HCT116 (cell line): ENCODE results near the gene RALGPS1. TPM values are rescaled to one million over a fixed set of nuclear protein-coding genes. Genes with fewer than 3 reads are reported as not detected.

ENCODE experiments used
- ATAC-seq: fragments of 200-7000 bp; cut with Tn5 transposase; 2 replicates; pipeline ENCODE4 v1.9.1; 2020; ENCODE audit warnings: mild to moderate bottlenecking, moderate library complexity
- BruUV-seq: library from RNA; stranded (reverse); fragments of 400-500 nt; replicated peaks from 2 replicates; lab custom pipeline; 2021; lab: Mats Ljungman, UMichigan
- CTCF ChIA-PET: fragments of 300-600 bp; sonication (Branson Sonifier 250); formaldehyde crosslinking; loops from one replicate; lab custom pipeline; 2021; ENCODE audit warnings: antibody characterized with exemption; lab: Charles Lee
- POLR2A ChIA-PET: fragments of 300-600, 350-600 bp; sonication (Branson Sonifier 250); formaldehyde crosslinking; loops from one replicate; lab custom pipeline; 2021; ENCODE audit warnings: antibody characterized with exemption; lab: Charles Lee
- RAD21 ChIA-PET, 2 experiments: fragments of 300-600 bp; sonication (Branson Sonifier 250); formaldehyde crosslinking; loops; one replicate each; lab custom pipeline; 2023; ENCODE audit warnings: low total read pairs in 2 of 2; ENCODE audit not compliant: uncharacterized antibody in 2 of 2, unreplicated experiment in 2 of 2, low non-redundant PET in 1 of 2; lab: Charles Lee
- DNase-seq: peaks from one replicate; pipeline ENCODE4 v3.0.0-alpha.2; 2010; ENCODE audit warnings: low read depth, low spot score
- H2AFZ ChIP-seq: fragments of 200-600 bp; shearing (Covaris generic), sonication (generic); 2 replicates; pipeline ENCODE4 v1.6.1; 2017; ENCODE audit warnings: low read depth, mixed run types, mixed read lengths, antibody characterized with exemption, low read length; ENCODE audit not compliant: poor library complexity, severe bottlenecking
- H3K27ac ChIP-seq: 2 replicates; pipeline ENCODE4 v1.5.1; 2012; ENCODE audit warnings: low read depth, low read length
- H3K27me3 ChIP-seq: fragments of 200-600 bp; sonication (generic); 2 replicates; pipeline ENCODE4 v1.6.1; 2016; ENCODE audit warnings: mixed run types, low read length, mixed read lengths; ENCODE audit not compliant: insufficient read depth
- H3K36me3 ChIP-seq, 2 experiments: fragments of 200-500 bp in 1 of 2; fragments of 200-600 bp in 1 of 2; sonication (Bioruptor generic) in 1 of 2; sonication (generic) in 1 of 2; 2 replicates each; pipeline versions ENCODE4 v1.5.1 to v1.6.1; 2014 to 2016; ENCODE audit warnings: low read length in 2 of 2, inconsistent platforms in 1 of 2, mixed read lengths in 1 of 2, mixed run types in 1 of 2; ENCODE audit not compliant: insufficient read depth in 2 of 2, control insufficient read depth in 1 of 2
- H3K4me1 ChIP-seq, 2 experiments: fragments of 200-600 bp in 1 of 2; sonication (generic) in 1 of 2; 2 replicates each; pipeline versions ENCODE4 v1.5.1 to v1.6.1; 2012 to 2017; ENCODE audit warnings: low read length in 2 of 2, inconsistent platforms in 1 of 2, mild to moderate bottlenecking in 1 of 2, mixed read lengths in 1 of 2, mixed run types in 1 of 2, moderate library complexity in 1 of 2; ENCODE audit not compliant: insufficient read depth in 2 of 2, control insufficient read depth in 1 of 2
- H3K4me2 ChIP-seq: fragments of 200-600 bp; sonication (generic); 2 replicates; pipeline ENCODE4 v1.6.1; 2017; ENCODE audit warnings: mixed run types, low read length, mixed read lengths
- H3K4me3 ChIP-seq, 2 experiments: fragments of 200-600 bp in 1 of 2; sonication (generic) in 1 of 2; replicated peaks in 1 of 2; 2 replicates each; pipeline ENCODE4 v1.5.1; 2011 to 2016; ENCODE audit warnings: low read length in 2 of 2, control low read depth in 1 of 2, low read depth in 1 of 2, mild to moderate bottlenecking in 1 of 2, mixed read lengths in 1 of 2, mixed run types in 1 of 2
- H3K79me2 ChIP-seq: fragments of 200-600 bp; sonication (generic); 2 replicates; pipeline ENCODE4 v1.6.1; 2017; ENCODE audit warnings: mild to moderate bottlenecking, mixed run types, low read length, moderate library complexity, mixed read lengths; ENCODE audit not compliant: insufficient read depth
- H3K9ac ChIP-seq: fragments of 200-600 bp; sonication (generic); 2 replicates; pipeline ENCODE4 v1.6.1; 2016; ENCODE audit warnings: low read length, mixed read lengths
- H3K9me2 ChIP-seq: fragments of 200-600 bp; sonication (generic), shearing (Covaris generic); 2 replicates; pipeline ENCODE4 v1.6.1; 2017; ENCODE audit warnings: mixed run types, mild to moderate bottlenecking, moderate library complexity; ENCODE audit not compliant: insufficient read depth
- H3K9me3 ChIP-seq, 2 experiments: fragments of 200-500 bp in 1 of 2; fragments of 200-600 bp in 1 of 2; sonication (Bioruptor generic) in 1 of 2; sonication (generic) in 1 of 2; 2 replicates each; pipeline ENCODE4 v1.6.1; 2014 to 2017; ENCODE audit warnings: low read length in 2 of 2, mixed read lengths in 2 of 2, inconsistent platforms in 1 of 2, low read depth in 1 of 2, mild to moderate bottlenecking in 1 of 2, mixed run types in 1 of 2, moderate library complexity in 1 of 2; ENCODE audit not compliant: control insufficient read depth in 1 of 2, insufficient read depth in 1 of 2
- H4K20me1 ChIP-seq: fragments of 200-600 bp; sonication (generic), shearing (Covaris generic); 2 replicates; pipeline ENCODE4 v1.6.1; 2017; ENCODE audit warnings: mixed run types, mild to moderate bottlenecking, moderate library complexity; ENCODE audit not compliant: insufficient read depth
- CBX3 ChIP-seq: IDR thresholded peaks from 2 replicates; pipeline ENCODE4 v1.6.1; 2012; ENCODE audit warnings: low read depth
- CEBPB ChIP-seq: IDR thresholded peaks from 2 replicates; pipeline ENCODE4 v1.6.1; 2012; ENCODE audit warnings: low read depth
- CTCF ChIP-seq, 3 experiments: fragments of 200-600 bp in 1 of 3; sonication (generic) in 1 of 3; IDR thresholded peaks in 2 of 3; conservative IDR thresholded peaks in 1 of 3; 2 replicates each; pipeline ENCODE4 v1.5.1; 2012 to 2017; ENCODE audit warnings: low read depth in 2 of 3, low read length in 2 of 3, antibody characterized with exemption in 1 of 3, borderline replicate concordance in 1 of 3, control low read depth in 1 of 3, mild to moderate bottlenecking in 1 of 3, mixed read lengths in 1 of 3, mixed run types in 1 of 3, moderate library complexity in 1 of 3; ENCODE audit not compliant: insufficient read depth in 1 of 3
- EGR1 ChIP-seq: IDR thresholded peaks from 2 replicates; pipeline ENCODE4 v1.6.1; 2012; ENCODE audit warnings: low read depth
- ELF1 ChIP-seq: IDR thresholded peaks from 2 replicates; pipeline ENCODE4 v1.6.1; 2012; ENCODE audit warnings: low read depth, borderline replicate concordance
- EZH2 ChIP-seq: fragments of 200-600 bp; sonication (generic); IDR thresholded peaks from 2 replicates; pipeline ENCODE4 v1.6.1; 2017; ENCODE audit warnings: antibody characterized with exemption, mixed run types
- EZH2phosphoT487 ChIP-seq: fragments of 200-600 bp; IDR thresholded peaks from 2 replicates; pipeline ENCODE4 v1.6.1; 2018; ENCODE audit warnings: antibody characterized with exemption, borderline replicate concordance
- FOSL1 ChIP-seq: IDR thresholded peaks from 2 replicates; pipeline ENCODE4 v1.6.1; 2012; ENCODE audit warnings: low read depth
- JUND ChIP-seq: IDR thresholded peaks from 2 replicates; pipeline ENCODE4 v1.6.1; 2012
- MAX ChIP-seq: IDR thresholded peaks from 2 replicates; pipeline ENCODE4 v1.6.1; 2012
- POLR2A ChIP-seq: IDR thresholded peaks from 2 replicates; pipeline ENCODE4 v1.7.0; 2011; ENCODE audit warnings: borderline replicate concordance; ENCODE audit not compliant: insufficient read depth, insufficient read length; ENCODE audit errors: extremely low read depth
- SIN3A ChIP-seq: IDR thresholded peaks from 2 replicates; pipeline ENCODE4 v1.6.1; 2012; ENCODE audit warnings: low read depth
- SP1 ChIP-seq: IDR thresholded peaks from 2 replicates; pipeline ENCODE4 v1.6.1; 2012; ENCODE audit warnings: low read depth
- SRF ChIP-seq: IDR thresholded peaks from 2 replicates; pipeline ENCODE4 v1.6.1; 2012; ENCODE audit warnings: low read depth
- TCF7L2 ChIP-seq: IDR thresholded peaks from 2 replicates; pipeline ENCODE4 v1.7.0; 2011; ENCODE audit warnings: borderline replicate concordance, inconsistent platforms; ENCODE audit not compliant: insufficient read depth, insufficient read length; ENCODE audit errors: extremely low read depth
- YY1 ChIP-seq: IDR thresholded peaks from 2 replicates; pipeline ENCODE4 v1.6.1; 2011; ENCODE audit warnings: low read length, low read depth, moderate library complexity, mild to moderate bottlenecking; ENCODE audit not compliant: insufficient replicate concordance; ENCODE audit errors: extremely low read depth
- ZFX ChIP-seq: fragments of 450-650 bp; IDR thresholded peaks from 2 replicates; pipeline ENCODE4 v1.6.1; 2017
- intact Hi-C: fragments of 100-400 bp; cut with micrococcal nuclease; formaldehyde crosslinking; loops from 2 replicates; pipeline ENCODE4 v1.10.0; 2022
- total RNA-seq: library from RNA; stranded (reverse); gene quantifications from one replicate; pipeline ENCODE4 v1.2.1, GENCODE V29; 2021; ENCODE audit not compliant: unreplicated experiment
- TF ChIP-seq, protein P1 (sequence below): IDR thresholded peaks from 2 replicates; pipeline ENCODE4 v1.6.1; 2012

RALGPS1 gene
- total RNA-seq, 1 experiment from 2014 or later, result 7.6 TPM

DNA sequence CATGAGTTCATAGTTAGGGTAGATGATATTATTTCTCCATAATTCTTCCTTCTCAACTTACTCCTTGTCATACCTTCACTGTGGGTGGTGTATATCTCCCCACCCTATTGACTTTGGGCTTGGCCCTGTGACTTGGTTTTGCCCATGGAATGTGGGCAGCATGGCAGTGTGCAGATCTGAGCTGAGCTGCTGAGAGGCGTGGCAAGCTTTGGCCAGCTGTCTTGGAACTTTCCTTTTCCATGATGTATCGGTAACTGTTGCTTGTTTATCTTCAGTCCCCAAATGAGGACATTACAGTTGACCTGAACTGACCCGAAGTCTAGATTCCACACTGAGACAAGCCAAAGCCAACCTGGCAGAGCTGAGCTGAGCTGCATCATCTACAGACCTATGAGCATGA lies 70.4 kb downstream of the RALGPS1 start:
- no peaks in the 10 kb centered on the region for H3K9me3 ChIP-seq
- H3K9me2 ChIP-seq, result no peaks in the 10 kb centered on the region
- peak; percentile 26 for DNase-seq
- H3K4me3 ChIP-seq, result no peak overlapping the region
- H3K79me2 ChIP-seq, result no peaks in the 10 kb centered on the region
- H3K36me3 ChIP-seq, result no peaks in the 10 kb centered on the region
- ChIA-PET POLR2A (no interaction called here), RAD21 (no interaction called here), CTCF (interaction anchor here (1.4 kb wide), 1 partner anchor 19 kb away, joined by 3 read pairs; no protein-coding TSS in a partner anchor)
- H3K27me3 ChIP-seq, result peaks cover 7% of the 10 kb centered on the region; the same call in 1 of the 2 replicates
- TF ChIP-seq SP1, result peak; percentile 20; the same call in 1 of the 2 replicates
- peak; percentile 49; the same call in 1 of the 2 replicates for TF ChIP-seq MAX
- TF ChIP-seq SRF, result no peak
- H3K4me1 ChIP-seq, result peaks cover 32 to 39% of the 10 kb centered on the region in 2 experiments
- no peak overlapping the region for H3K27ac ChIP-seq
- no peaks in the 10 kb centered on the region for H4K20me1 ChIP-seq
- no peak overlapping the region for H3K9ac ChIP-seq
- peak; percentile 31 for ATAC-seq
- H2AFZ ChIP-seq, result no peak overlapping the region
- H3K4me2 ChIP-seq, result peak overlapping the region; percentile 80
- intact Hi-C loops, result no loop called here
- no TSS peak for BruUV-seq

DNA sequence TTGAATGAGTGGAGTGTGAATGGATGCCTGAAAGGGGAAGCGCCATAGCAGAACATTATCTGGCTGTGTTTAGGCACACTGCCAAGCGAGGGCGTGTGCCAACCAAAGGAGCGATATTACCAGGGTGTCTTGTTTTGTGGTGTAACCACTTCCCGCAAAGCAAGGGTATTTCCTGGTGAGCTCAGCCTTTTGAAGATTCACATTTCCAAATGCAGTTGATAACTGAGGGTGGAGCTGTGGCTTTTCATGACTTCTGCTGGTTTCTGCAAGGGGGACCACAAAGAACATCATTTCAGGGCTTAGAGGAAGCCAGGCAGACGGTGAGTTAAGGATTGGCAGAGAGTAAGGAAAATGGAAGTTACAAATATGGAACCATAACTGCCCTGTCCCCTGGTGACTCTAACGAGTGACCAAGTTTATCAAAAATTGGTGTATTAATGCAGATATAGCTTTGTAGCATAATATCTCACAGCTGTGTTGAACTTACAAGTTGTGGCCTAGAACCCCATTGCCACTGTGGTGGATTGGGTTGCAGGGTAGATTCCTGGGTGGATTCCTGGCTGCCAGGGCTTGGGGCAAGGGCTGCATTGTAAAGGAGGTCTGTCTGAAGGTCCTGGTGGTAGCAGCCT lies 71.4 kb downstream of the RALGPS1 start:
- Histone ChIP-seq H3K79me2 (no peaks in the 10 kb centered on the region), H3K9me3 (no peaks in the 10 kb centered on the region), H4K20me1 (no peaks in the 10 kb centered on the region), H3K4me3 (peak overlapping the region in 1 of 2 experiments; percentile 45; a peak in 2 of 4 replicates), H3K9me2 (no peaks in the 10 kb centered on the region), H2AFZ (no peak overlapping the region), H3K36me3 (no peaks in the 10 kb centered on the region), H3K4me2 (peak overlapping the region; percentile 80), H3K9ac (peak overlapping the region; percentile 19), H3K27ac (peak overlapping the region; percentile 33; the same call in 1 of the 2 replicates), H3K27me3 (peaks cover 7% of the 10 kb centered on the region; the same call in 1 of the 2 replicates), H3K4me1 (peaks cover 32 to 39% of the 10 kb centered on the region in 2 experiments)
- no TSS peak for BruUV-seq
- DNase-seq (peak; percentile 93), ATAC-seq (peak; percentile 82)
- CTCF ChIA-PET, result interaction anchor here (1.5 kb wide), 1 partner anchor 20 kb away, joined by 4 read pairs; no protein-coding TSS in a partner anchor
- POLR2A ChIA-PET, result no interaction called here
- RAD21 ChIA-PET, result no interaction called here
- intact Hi-C loops, result no loop called here
- TF ChIP-seq ZFX (no peak), MAX (peak; percentile 81), TCF7L2 (peak; percentile 88), SRF (peak; percentile 72; the same call in 1 of the 2 replicates), CEBPB (peak; percentile 94), SP1 (peak; percentile 98), SIN3A (peak; percentile 89), FOSL1 (peak; percentile 81), JUND (peak; percentile 92), YY1 (no peak), ELF1 (no peak; the same call in 1 of the 2 replicates), EGR1 (peak; percentile 76), EZH2 (no peak), CBX3 (peak; percentile 89; the same call in 1 of the 2 replicates), CTCF (IDR thresholded peaks at IDR 0.05 in 2 of 3, conservative IDR thresholded peaks at IDR 0.05 in 1 of 3; ENCODE audit: borderline replicate concordance in 1 of 3, insufficient read depth in 1 of 3, low read depth in 2 of 3, low read length in 2 of 3) (no peak; a peak in 1 of 6 replicates), POLR2A (no peak), EZH2phosphoT487 (no peak)
- TF ChIP-seq, protein P1, sequence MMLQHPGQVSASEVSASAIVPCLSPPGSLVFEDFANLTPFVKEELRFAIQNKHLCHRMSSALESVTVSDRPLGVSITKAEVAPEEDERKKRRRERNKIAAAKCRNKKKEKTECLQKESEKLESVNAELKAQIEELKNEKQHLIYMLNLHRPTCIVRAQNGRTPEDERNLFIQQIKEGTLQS, result 0 out of 2 replicates have a peak, but pooled peaks have one; percentile 38
